ENCODE measurements around the gene ANKRD12. TPM values are rescaled to one million over a fixed set of nuclear protein-coding genes. Genes with fewer than 3 reads are reported as not detected.

Gene ANKRD12
- total RNA-seq, 1 experiment from 2014 or later, result 23.5 TPM

- CTCF ChIA-PET, result interaction anchor here (1.3 kb wide), 1 partner anchor 9 kb away, joined by 3 read pairs; no protein-coding TSS in a partner anchor
- peaks cover 72% of the 10 kb centered on the region for H3K79me2 ChIP-seq (ENCODE audit: insufficient read depth, low read length)
- peaks cover 42 to 63% of the 10 kb centered on the region in 2 experiments; a peak in 3 of 4 replicates for H3K36me3 ChIP-seq (ENCODE audit: control insufficient read depth in 1 of 2, insufficient read depth in 2 of 2, low read length in 2 of 2)
- no peak overlapping the region for H3K9ac ChIP-seq (ENCODE audit: low read length)
- no peaks in the 10 kb centered on the region for H3K4me1 ChIP-seq (ENCODE audit: control insufficient read depth in 1 of 2, insufficient read depth in 2 of 2, low read length in 2 of 2)
- no TSS peak for BruUV-seq (replicated peaks)
- intact Hi-C loops (cut with micrococcal nuclease), result no loop called here
- DNase-seq (ENCODE audit: low read depth, low spot score) (no peak), ATAC-seq (no peak)
- no peaks in the 10 kb centered on the region for H3K27me3 ChIP-seq (ENCODE audit: insufficient read depth, low read length)
- TF ChIP-seq SRF (IDR thresholded peaks at IDR 0.05; ENCODE audit: low read depth) (no peak), SP1 (IDR thresholded peaks at IDR 0.05; ENCODE audit: low read depth) (no peak), ZBTB33 (IDR thresholded peaks at IDR 0.05; ENCODE audit: extremely low read depth, insufficient replicate concordance, low read length) (no peak), ZFX (IDR thresholded peaks at IDR 0.05) (no peak), CBX3 (IDR thresholded peaks at IDR 0.05; ENCODE audit: low read depth) (no peak), EZH2phosphoT487 (IDR thresholded peaks at IDR 0.05; ENCODE audit: borderline replicate concordance) (no peak), REST (IDR thresholded peaks at IDR 0.05; ENCODE audit: low read depth) (no peak), ATF3 (IDR thresholded peaks at IDR 0.05) (no peak), ELF1 (IDR thresholded peaks at IDR 0.05; ENCODE audit: borderline replicate concordance, low read depth) (no peak), POLR2A (IDR thresholded peaks at IDR 0.05; ENCODE audit: borderline replicate concordance, extremely low read depth, insufficient read depth, insufficient read length) (no peak), SIN3A (IDR thresholded peaks at IDR 0.05; ENCODE audit: low read depth) (no peak), EZH2 (IDR thresholded peaks at IDR 0.05) (no peak), EGR1 (IDR thresholded peaks at IDR 0.05; ENCODE audit: low read depth) (no peak), FOSL1 (IDR thresholded peaks at IDR 0.05; ENCODE audit: low read depth) (no peak)
- RAD21 ChIA-PET (ENCODE audit: low non-redundant PET in 1 of 2, low total read pairs in 2 of 2, uncharacterized antibody in 2 of 2, unreplicated experiment in 2 of 2), result no interaction called here
- H3K4me3 ChIP-seq (replicated peaks in 1 of 2; ENCODE audit: low read depth in 1 of 2, low read length in 2 of 2), result no peak overlapping the region
- POLR2A ChIA-PET, result interaction anchor here (0.7 kb wide), 1 partner anchor 9 kb away, joined by 3 read pairs; no protein-coding TSS in a partner anchor
- H2AFZ ChIP-seq (ENCODE audit: low read depth, low read length, poor library complexity, severe bottlenecking), result no peak overlapping the region
- H3K9me3 ChIP-seq (ENCODE audit: control insufficient read depth in 1 of 2, insufficient read depth in 1 of 2, low read depth in 1 of 2, low read length in 2 of 2), result no peaks in the 10 kb centered on the region
- no peaks in the 10 kb centered on the region for H3K9me2 ChIP-seq (ENCODE audit: insufficient read depth)
- no peaks in the 10 kb centered on the region; the same call in 1 of the 2 replicates for H4K20me1 ChIP-seq (ENCODE audit: insufficient read depth)
- no peak overlapping the region for H3K4me2 ChIP-seq (ENCODE audit: low read length)
- no peak overlapping the region for H3K27ac ChIP-seq (ENCODE audit: low read depth, low read length)
Observed at GRCh38 chr18:9126337-9126736, 10.2 kb upstream of the ANKRD12 start.
